Activated gamma-delta T cell (primary cell): ENCODE measurements around the gene PTPRK.
"Not testable (repeated sequence)": the region's sequence is repeated elsewhere in the genome, so short reads cannot be mapped to it uniquely, and the experiment has no call there.

Experiments
- DNase-seq: peaks from one replicate; lab custom pipeline; 2025; lab: John Stamatoyannopoulos, UW

PTPRK gene

GRCh38 chr6:127952831-127953230 is 567.6 kb downstream of the PTPRK start:
- DNase-seq: no peak

- no peak for DNase-seq
Observed at GRCh38 chr6:127952176-127952575, 568.2 kb downstream of the PTPRK start.

GRCh38 chr6:127951172-127951917 is 569.1 kb downstream of the PTPRK start:
- DNase-seq: no peak

DNA sequence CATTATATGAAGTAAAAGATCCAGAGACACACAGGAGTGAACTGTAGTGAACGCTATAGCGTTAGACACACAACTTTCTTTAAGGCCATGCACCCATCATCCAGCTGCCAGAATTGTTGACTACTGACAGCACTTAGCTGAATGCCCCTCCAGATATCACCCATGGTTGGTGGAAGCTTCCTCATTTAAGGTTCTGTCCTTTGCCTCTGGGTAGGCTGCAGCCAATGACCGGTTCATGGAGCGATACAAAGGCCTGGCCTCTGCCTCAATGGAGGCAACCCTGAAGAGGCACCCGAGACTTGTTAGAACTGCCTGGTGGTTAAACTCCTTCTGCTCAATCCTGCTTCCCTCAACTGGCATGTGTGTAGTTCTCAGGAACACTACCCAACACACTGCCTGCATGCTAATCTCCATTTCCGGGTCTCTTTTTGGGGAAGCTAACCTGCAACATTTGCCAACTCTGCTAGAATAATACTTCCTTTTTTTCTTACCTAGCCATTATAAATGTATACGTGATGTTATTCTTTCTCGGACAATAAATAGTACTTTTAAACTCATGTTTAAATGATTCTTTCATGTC is 569.7 kb downstream of the PTPRK start:
- no peak for DNase-seq

DNA sequence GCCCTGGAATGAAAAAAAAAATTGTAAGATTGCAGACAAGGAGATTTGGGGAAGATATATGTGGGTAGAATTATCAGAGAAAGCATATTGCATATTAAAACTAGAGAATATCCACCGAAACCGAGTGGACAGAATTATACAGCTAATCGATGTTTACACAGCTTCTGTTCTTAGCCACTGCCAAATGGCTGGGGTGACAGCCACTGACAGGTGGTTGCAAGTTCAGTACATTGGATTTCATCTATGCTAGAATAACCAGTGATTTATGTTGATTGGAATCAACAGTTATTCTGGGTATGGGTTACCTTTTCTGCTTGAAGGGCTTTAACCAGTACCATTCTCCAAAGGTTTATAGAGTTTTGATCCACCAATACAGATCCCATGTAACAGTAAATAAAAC is 571.1 kb downstream of the PTPRK start:
- DNase-seq: no peak

GRCh38 chr6:127946388-127946787 is 574.0 kb downstream of the PTPRK start:
- no peak for DNase-seq

DNA sequence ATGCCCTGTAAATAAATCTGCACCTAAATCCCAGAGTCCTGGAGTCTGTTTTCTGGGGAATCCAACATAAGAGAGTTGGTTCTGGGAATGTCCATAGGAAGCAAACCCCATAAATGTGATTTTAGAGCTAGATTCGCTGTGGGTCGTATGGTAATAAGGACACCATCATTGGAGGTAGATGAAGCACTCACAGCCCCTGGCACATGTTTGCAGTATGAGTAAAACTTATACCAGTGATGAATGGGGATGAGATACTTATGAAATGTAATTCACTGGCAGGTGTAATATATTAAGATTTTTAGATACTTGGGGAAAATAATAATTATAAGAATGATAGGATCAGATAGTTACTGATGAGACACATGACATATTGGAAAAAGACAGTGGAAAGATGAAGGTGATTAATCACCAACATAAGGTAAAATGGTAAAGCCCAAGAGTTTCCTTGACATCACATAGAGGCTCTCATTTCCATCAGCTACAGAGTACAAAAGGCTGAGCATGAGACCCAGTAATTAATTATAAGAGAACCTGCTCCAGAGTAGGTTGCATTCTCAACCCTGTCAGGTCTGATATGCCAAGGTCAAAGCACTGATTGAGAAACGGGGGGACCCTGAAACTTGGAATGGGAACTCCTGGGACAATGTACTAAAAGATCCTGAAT is 574.8 kb downstream of the PTPRK start:
- no peak for DNase-seq

DNA sequence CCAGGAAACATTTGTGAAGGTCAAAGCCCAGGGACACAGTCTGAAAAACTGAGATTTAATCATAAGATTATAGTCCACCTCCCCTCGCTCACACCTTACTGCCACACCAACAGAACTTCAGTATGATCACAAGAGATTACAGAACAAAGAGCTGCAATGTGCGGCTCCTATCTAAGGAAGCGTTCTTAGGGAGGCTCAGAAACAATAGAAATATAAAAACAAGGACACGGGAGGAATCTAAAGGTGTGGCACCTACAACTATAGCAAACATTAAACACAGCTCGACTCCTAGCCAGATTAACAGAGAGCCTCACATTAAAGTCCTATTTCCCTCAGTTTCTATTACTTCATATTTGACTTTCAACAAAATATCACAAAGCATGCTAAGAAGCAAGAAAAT is 579.2 kb downstream of the PTPRK start:
- DNase-seq: no peak

DNA sequence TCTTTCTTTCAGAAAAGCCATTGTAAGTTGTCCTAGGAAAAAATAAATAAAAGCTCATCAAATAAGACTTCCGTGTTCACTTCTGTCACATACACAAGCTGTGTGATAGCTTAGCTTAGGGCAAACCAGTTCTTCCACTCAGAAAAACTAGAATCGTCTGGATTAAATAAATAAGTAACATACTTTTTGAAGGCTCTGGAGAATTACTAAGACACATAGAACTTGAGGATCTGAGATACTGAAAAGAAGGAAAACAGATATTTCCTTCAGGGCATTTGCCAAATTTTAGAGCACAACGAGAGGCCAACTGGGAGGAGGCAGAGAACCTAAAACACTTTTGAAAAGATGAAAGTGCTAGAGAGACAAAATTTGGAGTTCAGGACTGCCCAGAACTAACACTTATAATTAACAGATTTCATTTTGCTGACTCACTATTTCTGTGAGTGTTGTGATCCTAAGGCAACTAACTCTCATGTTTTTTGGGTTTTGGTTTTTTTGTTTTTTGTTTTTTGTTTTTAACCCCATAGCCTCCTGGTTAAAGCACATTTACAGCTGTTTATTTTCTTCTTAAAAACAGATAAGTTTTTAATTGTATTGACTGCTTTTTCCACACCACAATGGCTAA is 580.8 kb downstream of the PTPRK start:
- DNase-seq: no peak

- no peak for DNase-seq
Observed at GRCh38 chr6:127938701-127939100, 581.7 kb downstream of the PTPRK start.

DNA sequence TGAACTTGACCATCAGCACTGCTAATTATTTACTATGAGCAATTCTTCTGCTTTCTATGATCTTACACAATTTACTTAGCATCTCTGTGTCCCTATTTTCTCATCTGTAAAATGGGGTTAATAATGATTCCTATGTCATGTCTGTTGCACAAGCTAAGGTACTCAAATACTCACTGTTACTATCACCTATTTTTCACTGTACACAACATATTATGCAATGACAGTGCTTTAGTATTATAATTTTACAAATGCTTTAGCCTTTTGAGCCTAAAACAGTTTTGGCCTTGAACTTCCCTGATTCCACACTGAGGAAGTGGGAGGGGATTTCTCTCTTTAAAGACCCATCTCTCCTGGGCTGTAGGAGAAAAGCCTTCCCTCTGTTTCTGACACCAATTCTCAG is 582.7 kb downstream of the PTPRK start:
- DNase-seq: no peak

- no peak for DNase-seq
Observed at GRCh38 chr6:127937102-127937501, 583.3 kb downstream of the PTPRK start.

DNA sequence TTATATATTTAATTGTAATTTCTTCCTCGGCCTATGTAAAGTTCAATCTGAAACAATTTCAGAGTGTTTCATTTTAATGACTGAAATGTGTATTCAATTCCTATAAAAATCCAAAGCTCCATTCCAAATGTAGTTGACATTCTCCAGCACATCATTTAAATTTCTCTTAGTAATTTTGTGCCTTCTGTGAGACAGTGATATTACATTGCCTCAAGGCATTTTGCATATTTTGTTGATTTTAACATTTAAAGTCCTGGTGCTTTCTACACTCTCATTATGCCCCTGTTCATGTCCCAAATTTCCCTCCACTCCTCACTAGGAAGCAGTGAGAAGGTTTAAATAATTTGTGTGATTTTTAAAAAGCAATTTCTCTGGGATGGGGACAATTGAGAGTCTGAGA is 585.4 kb downstream of the PTPRK start:
- DNase-seq: no peak

GRCh38 chr6:127933852-127934840 is 586.3 kb downstream of the PTPRK start:
- DNase-seq: no peak

- DNase-seq: no peak
Observed at GRCh38 chr6:127933137-127933536, 587.3 kb downstream of the PTPRK start.

DNA sequence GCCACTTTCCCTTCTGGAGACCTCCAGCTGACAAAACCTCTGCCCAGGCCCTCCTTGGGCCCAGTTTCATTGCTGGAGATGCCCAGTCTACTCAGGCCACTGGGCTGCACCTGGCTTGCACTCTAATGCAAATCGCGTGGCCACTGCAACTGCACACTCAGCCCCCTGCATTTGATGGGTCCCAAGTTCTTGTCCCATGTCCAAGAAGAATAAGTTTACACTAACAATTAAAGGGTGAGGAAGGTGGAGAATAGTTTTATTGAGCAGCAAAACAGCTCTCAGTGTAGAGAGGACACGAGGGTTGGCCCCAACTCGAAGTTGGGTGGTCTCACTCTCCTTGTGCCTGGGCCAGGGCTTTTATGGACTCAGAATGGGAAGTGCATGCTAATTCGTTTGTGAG is 587.7 kb downstream of the PTPRK start:
- no peak for DNase-seq

- DNase-seq: not testable (repeated sequence)
Observed at GRCh38 chr6:127926441-127926840, 594.0 kb downstream of the PTPRK start.

DNA sequence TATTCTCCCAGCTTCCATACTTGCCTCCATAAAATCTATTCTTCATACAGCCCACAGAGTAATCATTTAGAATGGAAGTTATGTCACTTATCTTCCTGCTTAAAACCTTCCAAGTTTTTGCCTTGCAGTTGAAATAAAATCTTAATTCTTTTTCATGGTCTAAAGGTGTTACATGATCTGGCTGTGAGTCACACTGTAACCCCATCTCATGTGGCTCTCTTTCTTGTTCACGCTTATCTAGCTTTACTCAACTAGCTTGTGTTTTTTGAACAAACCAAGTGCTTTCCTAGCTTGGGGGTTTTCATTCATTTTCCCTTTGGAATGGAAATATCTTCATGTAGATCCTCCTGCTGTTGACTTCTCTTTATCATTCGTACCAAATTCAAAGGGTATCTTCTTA is 596.0 kb downstream of the PTPRK start:
- no peak for DNase-seq

DNA sequence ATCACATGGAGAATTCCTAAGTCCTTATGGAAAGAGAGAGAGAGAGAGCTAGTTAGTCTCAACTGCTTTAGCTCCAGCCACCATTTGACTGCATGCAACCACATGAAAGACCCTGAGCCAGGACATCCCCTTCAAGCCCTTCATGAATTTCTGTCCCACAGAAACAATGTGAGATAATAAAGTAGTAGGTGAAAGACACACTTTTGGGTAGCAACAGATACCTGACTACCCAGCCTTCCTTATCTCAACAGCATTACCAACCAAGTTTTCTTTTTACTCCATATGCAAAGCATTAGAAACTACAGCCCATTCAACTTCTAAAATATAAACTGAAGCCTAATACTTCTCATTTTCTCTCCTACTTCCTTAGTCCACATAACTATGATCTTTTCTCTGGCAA is 596.4 kb downstream of the PTPRK start:
- no peak for DNase-seq

GRCh38 chr6:127923135-127923534 is 597.3 kb downstream of the PTPRK start:
- no peak for DNase-seq

DNA sequence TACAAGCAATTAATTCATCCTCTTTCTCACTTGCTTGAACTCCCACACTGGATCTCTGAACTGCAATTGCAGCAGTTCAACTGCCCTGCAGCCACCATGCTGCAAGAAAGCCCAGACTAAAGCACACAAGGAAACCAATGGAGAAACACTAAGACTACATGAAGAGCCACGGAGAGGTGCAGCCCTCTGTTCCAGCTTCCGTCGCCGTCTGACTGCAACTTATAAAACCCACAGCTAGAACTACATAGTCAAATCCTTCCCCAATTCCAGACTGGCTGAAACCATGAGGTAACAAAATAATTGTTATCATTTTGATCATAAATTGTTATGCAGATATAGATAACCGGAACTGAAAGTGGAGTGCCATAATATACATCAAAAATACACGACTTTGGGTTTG is 598.4 kb downstream of the PTPRK start:
- DNase-seq: no peak

GRCh38 chr6:127920804-127921203 is 599.6 kb downstream of the PTPRK start:
- DNase-seq: no peak
